Right ventricle myocardium inferior (tissue), 1 donor: ENCODE data around the gene SCAANT1. TPM values are rescaled to one million over a fixed set of nuclear protein-coding genes. Genes with fewer than 3 reads are reported as not detected.

Source experiments
- ATAC-seq: fragments of 200-7000 bp; cut with Tn5 transposase; one replicate; pipeline ENCODE4 v1.9.1; 2020; ENCODE audit warnings: mild to moderate bottlenecking, moderate library complexity
- DNase-seq: peaks from one replicate; pipeline ENCODE4 v3.0.0; 2021; ENCODE audit errors: missing footprints
- intact Hi-C: fragments of 100-400 bp; cut with DNase I; formaldehyde crosslinking; loops from one replicate; pipeline ENCODE4 v1.11.0; 2022
- total RNA-seq: library from RNA; stranded (reverse); fragmentation: NEBNext Ultra II Directional; extraction: Animal tissue kit (Norgen Biotek cat#: 25700); gene quantifications from one replicate; pipeline ENCODE4 v1.2.1, GENCODE V29; 2021
- donor health status: DM: no; HTN: yes; CAD: no; lungs with severe emphysema.

The SCAANT1 gene
- total RNA-seq, 1 donor from 2014 or later, result not detected

DNA sequence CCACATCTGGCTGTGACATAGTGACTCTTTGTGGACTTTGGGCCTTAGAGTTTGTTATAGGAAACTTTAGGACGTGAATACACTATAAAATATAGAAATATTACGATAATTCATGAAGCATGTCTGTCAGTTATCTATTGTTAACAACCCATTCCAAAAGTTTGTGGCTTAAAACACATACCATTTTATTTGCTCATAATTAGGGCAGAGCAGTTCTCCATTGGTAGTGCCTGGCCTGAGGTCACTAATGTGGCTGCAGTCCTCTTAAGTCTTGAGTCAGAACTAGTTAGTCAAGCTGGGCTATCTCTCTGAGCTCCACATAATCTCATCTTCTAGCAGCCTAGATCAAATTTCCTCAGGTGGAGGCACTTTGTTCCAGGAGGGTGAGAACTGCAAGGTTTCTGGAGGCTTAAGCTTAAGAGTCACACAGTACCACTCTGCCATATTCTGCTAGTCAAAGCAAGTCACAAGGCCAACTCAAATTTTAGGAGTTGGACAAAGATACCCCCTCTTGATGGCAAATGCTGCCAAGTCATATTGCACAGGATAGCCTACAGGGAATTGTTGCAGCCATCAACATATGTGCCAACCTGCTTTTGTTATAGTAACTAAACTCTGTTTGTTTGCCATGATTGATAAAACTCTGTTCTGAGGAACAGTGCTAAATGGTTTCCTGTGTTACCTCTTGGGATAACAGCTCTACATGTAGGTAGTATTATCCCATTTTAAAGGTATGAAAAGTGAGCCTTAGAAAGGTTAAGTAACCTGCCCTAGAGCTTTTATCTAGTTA lies 39.9 kb downstream of the SCAANT1 start:
- ATAC-seq (no peak), DNase-seq (no peak)
- intact Hi-C loops, result no loop called here

DNA sequence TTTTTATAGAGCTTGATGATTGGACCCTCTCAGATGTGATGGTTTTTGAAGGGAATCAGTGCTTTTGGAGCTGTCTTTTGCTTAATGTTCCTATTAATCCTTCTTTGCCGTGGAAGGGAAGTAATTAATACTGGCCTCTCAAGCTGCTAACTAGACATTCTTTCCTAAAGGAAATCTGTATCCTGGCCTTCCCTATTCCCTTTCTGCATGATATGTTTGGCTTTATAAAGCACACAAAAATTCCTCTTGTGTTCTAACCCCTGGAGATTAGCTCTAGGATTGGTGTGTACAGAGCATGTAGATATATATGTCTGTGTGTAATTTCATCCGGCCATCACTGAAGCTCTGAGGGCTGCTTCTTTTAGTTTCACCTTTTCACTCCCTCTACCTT lies 41.6 kb downstream of the SCAANT1 start:
- intact Hi-C loops, result no loop called here
- no peak for DNase-seq
- ATAC-seq, result no peak

DNA sequence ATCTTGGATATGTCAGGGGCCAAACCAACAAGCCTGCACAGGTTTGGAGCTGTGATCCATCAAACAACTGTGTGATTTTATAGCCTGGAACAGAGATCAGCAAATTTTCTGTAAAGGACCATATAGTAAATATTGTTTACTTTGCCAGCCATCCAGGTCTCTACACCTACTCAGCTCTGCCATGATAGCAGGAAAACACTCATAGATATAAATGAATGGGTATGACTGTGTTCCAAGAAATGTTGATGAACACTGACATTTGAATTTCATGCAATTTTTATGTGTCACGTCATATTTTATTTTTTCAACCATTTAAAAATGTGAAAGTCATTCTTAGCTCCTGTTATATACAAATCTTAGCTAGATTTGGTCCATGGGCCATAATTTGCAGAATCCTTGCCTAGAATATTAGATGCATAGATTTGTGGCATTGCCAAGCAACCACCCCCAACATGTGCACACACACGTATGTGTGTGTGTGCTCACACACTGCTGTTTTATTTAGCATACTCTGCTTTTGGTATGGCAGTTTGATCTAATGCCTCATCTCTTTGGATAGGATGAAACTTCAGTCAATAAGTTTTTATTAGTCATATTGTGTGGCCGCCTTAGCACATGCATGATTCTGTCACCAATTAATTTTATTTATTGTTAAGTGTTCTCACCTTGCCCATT lies 42.1 kb downstream of the SCAANT1 start:
- no peak for ATAC-seq
- intact Hi-C loops, result no loop called here
- no peak for DNase-seq

DNA sequence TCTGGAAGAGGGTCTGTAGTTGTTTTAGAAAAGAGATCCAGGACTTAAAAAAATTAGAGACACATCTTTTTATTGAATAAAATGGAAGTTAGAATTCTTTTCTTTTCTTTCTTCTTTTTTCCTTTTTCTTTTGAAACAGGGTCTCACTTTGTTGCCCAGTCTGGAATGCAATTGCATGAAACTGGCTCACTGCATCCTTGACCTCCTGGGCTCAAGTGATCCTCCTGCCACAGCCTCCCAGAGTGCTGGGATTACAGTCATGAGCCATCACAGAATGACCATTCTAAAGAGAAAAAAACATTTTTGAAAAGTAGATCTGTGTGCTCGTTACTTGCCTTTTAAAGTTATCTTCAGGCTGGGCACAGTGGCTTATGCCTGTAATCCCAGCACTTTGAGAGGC lies 45.0 kb downstream of the SCAANT1 start:
- ATAC-seq (no peak), DNase-seq (no peak)
- intact Hi-C loops, result no loop called here

DNA sequence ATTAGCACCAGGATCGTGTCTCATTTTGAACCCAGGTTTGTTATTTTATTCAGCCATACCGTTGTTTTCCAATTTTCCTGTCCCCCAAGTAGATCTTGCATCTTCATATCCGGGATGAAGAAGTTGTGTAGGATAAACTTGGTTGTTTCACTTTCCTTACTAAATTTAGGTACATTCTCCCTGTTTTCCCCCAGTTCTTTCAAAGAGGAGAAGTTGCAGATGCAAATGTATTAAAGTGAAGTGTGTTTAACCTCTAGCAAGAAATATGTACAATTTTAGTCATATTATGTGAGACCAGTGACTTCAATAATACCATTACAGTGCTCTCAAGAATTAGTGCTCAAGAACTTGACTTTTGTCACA lies 47.2 kb downstream of the SCAANT1 start:
- intact Hi-C loops, result no loop called here
- DNase-seq (no peak), ATAC-seq (no peak)

DNA sequence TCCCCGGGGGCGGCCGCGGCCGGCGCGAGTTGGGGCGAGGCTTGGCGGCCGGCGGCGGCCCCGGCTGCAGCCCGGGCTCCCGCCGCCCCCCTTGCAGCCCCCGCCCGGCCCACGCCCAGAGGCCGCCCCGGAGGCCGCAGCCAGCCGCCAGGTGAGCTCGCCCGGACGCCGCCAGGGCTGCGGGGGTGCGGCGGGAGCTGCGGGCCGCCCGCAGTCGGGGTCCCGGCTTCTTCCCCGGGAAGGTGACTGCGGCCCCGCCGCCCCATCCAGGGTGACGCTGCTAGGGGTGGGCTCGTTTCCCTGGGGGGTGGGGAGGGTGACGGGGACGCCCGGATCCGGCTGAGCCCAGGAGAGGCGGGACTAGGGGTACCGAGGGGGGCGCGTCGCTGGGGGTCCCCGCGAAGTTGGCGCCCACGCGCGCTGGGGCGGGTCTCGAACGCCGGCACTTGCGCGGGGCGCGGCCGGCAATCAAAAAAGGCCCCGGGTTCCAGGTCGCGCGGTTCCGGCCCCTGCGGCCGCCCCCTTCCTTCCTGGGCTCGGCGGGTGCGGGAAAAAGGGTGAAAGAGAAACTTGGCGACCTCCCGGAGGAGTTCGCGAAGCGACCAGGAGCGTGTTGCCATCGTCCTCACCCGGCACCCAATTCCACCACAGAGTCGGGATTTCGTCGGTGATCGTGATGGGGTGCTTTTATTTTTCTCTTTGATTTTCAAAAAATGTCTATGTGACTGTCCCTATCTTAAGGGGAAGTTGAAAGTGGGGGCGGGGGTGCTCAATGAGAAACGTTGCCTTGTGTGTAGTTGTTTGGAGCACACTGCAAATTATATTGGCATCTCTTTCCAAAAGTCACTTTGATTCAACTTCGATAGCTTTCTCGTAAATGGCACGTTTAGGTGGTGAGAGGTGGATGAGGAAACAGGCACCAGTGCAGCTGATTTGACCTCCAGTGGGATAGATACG lies 47.9 kb downstream of the SCAANT1 start:
- ATAC-seq, result peak; percentile 60
- intact Hi-C loops, result no loop called here
- DNase-seq, result peak; percentile 70

DNA sequence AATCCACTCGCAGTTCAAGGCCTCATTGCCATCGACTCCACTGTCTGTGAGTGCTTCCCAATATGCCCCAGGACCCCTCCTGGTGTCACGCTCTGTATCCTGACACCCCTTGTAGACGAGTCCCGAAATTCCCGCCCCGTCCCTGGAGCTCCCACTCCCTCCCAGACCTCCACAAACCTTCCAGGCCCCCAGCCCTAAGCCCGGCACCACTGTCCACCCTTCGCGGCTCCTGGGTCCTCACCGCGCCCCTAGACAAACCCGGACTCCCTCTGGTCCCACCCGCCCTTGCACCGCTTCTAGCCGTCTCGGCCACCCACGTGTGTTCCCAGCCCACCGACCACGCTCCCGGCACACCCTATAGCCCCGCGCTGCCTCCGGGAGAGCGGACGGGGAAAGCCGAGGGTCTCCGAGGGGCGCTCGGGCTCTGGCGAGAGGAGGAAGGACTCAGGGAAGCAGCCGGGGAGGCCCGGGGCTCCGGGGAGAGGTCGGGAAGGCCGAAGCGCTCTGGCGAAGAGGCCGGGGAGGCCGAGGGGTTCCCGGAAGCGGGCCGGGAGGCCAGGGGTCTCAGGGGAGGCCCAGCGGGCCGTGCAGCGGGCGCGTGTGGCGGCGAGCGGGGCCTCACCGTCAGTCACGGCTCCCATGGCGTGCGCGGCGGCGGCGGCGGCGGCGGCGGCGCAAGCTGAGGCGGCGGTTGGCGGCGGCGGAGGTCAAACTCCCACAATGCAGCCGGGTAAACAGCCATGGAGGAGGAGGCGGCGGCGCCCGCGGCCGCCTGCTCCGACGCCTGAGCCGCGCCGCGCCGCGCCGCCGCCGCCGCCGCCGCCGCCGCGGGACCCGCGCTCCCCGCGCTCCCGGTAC lies 48.8 kb downstream of the SCAANT1 start, which contains the start of the genes ATXN7 and THOC7:
Gene ATXN7 (plus strand): TSS at position 718 of the 858 bp plus-strand sequence. CDS start 48,732 bp downstream, outside the sequence.
Gene THOC7 (minus strand): TSS at position 656 of the 858 bp plus-strand sequence. CDS start 15 bp downstream, at position 641.
- ATAC-seq (peak; percentile 88), DNase-seq (peak; percentile 88)
- intact Hi-C loops, result loop anchor here (2.0 kb wide), 1 partner anchor 45 kb away; no protein-coding TSS in a partner anchor

DNA sequence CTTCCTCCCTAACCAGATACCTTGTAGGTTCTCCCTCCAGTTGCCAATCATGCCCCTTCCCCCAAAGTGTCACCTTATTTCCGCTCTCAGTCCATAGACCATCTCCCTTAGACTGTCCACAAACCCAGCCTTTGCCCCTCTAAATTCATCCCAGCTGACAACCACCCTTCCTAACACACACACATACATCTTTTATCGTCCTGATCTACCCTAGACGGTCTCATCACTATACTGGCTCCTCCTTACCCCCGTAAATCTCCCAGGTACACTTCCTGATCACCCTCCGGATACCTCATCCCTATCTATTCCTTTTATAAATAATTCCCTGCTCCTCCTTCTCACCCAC lies 49.4 kb downstream of the SCAANT1 start:
- ATAC-seq (peak; percentile 9), DNase-seq (no peak)
- intact Hi-C loops, result loop anchor here (2.0 kb wide), 1 partner anchor 46 kb away; no protein-coding TSS in a partner anchor

Other genes with a start within 250 kb of the SCAANT1 start
- not detected for gene C3orf49, start 93.1 kb downstream of the SCAANT1 start, total RNA-seq
- gene THOC7, start 48.6 kb downstream of the SCAANT1 start, total RNA-seq, result 79.1 TPM
- 9.3 TPM for gene ATXN7, start 48.5 kb downstream of the SCAANT1 start, total RNA-seq
- gene PSMD6, start 111.1 kb upstream of the SCAANT1 start, total RNA-seq, result 73.7 TPM